GM18907 (cell line): Measurements from ENCODE around the gene MT1G.
"Not testable (repeated sequence)": the region's sequence is repeated elsewhere in the genome, so short reads cannot be mapped to it uniquely, and the experiment has no call there.

ENCODE experiments used
- ATAC-seq: cut with Tn5 transposase; IDR thresholded peaks from one replicate; pipeline ENCODE4 v1.9.1; 2021; ENCODE audit warnings: mild to moderate bottlenecking, moderate library complexity; ENCODE audit not compliant: unreplicated experiment

The MT1G gene

GRCh38 chr16:56667581-56668571 lies at the start of gene MT1G:
Gene MT1G (minus strand): TSS chr16:56668065. CDS start chr16:56667993, 72 bp downstream.
- ATAC-seq: no peak

GRCh38 chr16:56717532-56717931 lies 49.7 kb upstream of the MT1G start:
- ATAC-seq: not testable (repeated sequence)

GRCh38 chr16:56716761-56717160 lies 48.9 kb upstream of the MT1G start:
- no peak for ATAC-seq

GRCh38 chr16:56715126-56715525 lies 47.3 kb upstream of the MT1G start:
- ATAC-seq: no peak

GRCh38 chr16:56713794-56714193 lies 45.9 kb upstream of the MT1G start:
- no peak for ATAC-seq

- ATAC-seq: no peak
Observed at GRCh38 chr16:56711862-56712261, 44.0 kb upstream of the MT1G start.

GRCh38 chr16:56710181-56710737 lies 42.4 kb upstream of the MT1G start:
- ATAC-seq: peak; percentile 28

GRCh38 chr16:56709443-56710040 lies 41.7 kb upstream of the MT1G start:
- ATAC-seq: peak; percentile 44

GRCh38 chr16:56708525-56709442 lies 40.9 kb upstream of the MT1G start:
- ATAC-seq: no peak

- no peak for ATAC-seq
Observed at GRCh38 chr16:56702836-56703235, 35.0 kb upstream of the MT1G start.

- ATAC-seq: no peak
Observed at GRCh38 chr16:56701534-56701933, 33.7 kb upstream of the MT1G start.

GRCh38 chr16:56700631-56701030 lies 32.8 kb upstream of the MT1G start:
- no peak for ATAC-seq

GRCh38 chr16:56700195-56700594 lies 32.3 kb upstream of the MT1G start:
- ATAC-seq: no peak

GRCh38 chr16:56697456-56698155 lies 29.7 kb upstream of the MT1G start:
- no peak for ATAC-seq

- no peak for ATAC-seq
Observed at GRCh38 chr16:56695246-56695645, 27.4 kb upstream of the MT1G start.

GRCh38 chr16:56691885-56692284 lies 24.0 kb upstream of the MT1G start:
- ATAC-seq: no peak

- no peak for ATAC-seq
Observed at GRCh38 chr16:56690420-56691122, 22.7 kb upstream of the MT1G start.

- ATAC-seq: no peak
Observed at GRCh38 chr16:56689171-56689570, 21.3 kb upstream of the MT1G start.

- no peak for ATAC-seq
Observed at GRCh38 chr16:56688762-56689161, 20.9 kb upstream of the MT1G start.
